Activated T-cell treated with anti-CD3 and anti-CD28 coated beads for 48 hours (primary cell): Measurements from ENCODE around the gene NR1H2.

Experiments used
- DNase-seq: peaks from one replicate; pipeline ENCODE4 v3.0.0-alpha.2; 2020; ENCODE audit warnings: low read depth

NR1H2 gene

GRCh38 chr19:50401605-50402450, 25.6 kb downstream of the NR1H2 start:
- no peak for DNase-seq

- no peak for DNase-seq
Observed at GRCh38 chr19:50402544-50403301, 26.5 kb downstream of the NR1H2 start.

- DNase-seq, result no peak
Observed at GRCh38 chr19:50406156-50406820, 30.0 kb downstream of the NR1H2 start.

- no peak for DNase-seq
Observed at GRCh38 chr19:50406829-50407228, 30.6 kb downstream of the NR1H2 start.

- DNase-seq, result no peak
Observed at GRCh38 chr19:50409347-50409746, 33.1 kb downstream of the NR1H2 start.

- no peak for DNase-seq
Observed at GRCh38 chr19:50410109-50410508, 33.9 kb downstream of the NR1H2 start.

GRCh38 chr19:50412419-50412818, 36.2 kb downstream of the NR1H2 start:
- no peak for DNase-seq

GRCh38 chr19:50413096-50413495, 36.8 kb downstream of the NR1H2 start:
- DNase-seq, result no peak

- no peak for DNase-seq
Observed at GRCh38 chr19:50413531-50413930, 37.3 kb downstream of the NR1H2 start.

GRCh38 chr19:50414864-50415660, 38.8 kb downstream of the NR1H2 start:
- peak; percentile 79 for DNase-seq

- DNase-seq, result no peak
Observed at GRCh38 chr19:50415661-50416033, 39.4 kb downstream of the NR1H2 start.

GRCh38 chr19:50416034-50416977, 40.0 kb downstream of the NR1H2 start:
- no peak for DNase-seq

GRCh38 chr19:50417111-50418081, 41.1 kb downstream of the NR1H2 start:
- DNase-seq, result no peak

GRCh38 chr19:50418176-50419021, 42.1 kb downstream of the NR1H2 start, which contains the start of gene SPIB:
TSS of gene SPIB (plus strand) at chr19:50418938. CDS start at chr19:50418963, 25 bp downstream.
- no peak for DNase-seq

GRCh38 chr19:50419022-50419579, 42.8 kb downstream of the NR1H2 start:
- no peak for DNase-seq

- no peak for DNase-seq
Observed at GRCh38 chr19:50419580-50420035, 43.4 kb downstream of the NR1H2 start.

- no peak for DNase-seq
Observed at GRCh38 chr19:50420127-50420526, 43.9 kb downstream of the NR1H2 start.

GRCh38 chr19:50420808-50421207, 44.6 kb downstream of the NR1H2 start:
- no peak for DNase-seq
